ENCODE data around the gene SIVA1.

The SIVA1 gene

GRCh38 chr14:104793703-104793959, 40.7 kb downstream of the SIVA1 start:
- Histone ChIP-seq H3K4me3 (ENCODE audit: low read depth in 1 of 2, low read length in 2 of 2) (peak overlapping the region in 1 of 2 experiments; percentile 87; a peak in 3 of 4 replicates), H3K27me3 (ENCODE audit: insufficient read depth, low read length, poor library complexity) (no peaks in the 10 kb centered on the region), H3K9ac (ENCODE audit: low read depth, low read length) (peak overlapping the region; percentile 95), H3K27ac (ENCODE audit: low read length) (peak overlapping the region; percentile 75; the same call in 1 of the 2 replicates), H2AFZ (ENCODE audit: low read depth, low read length) (no peak overlapping the region), H4K20me1 (ENCODE audit: insufficient read depth, low read length) (peaks cover 62% of the 10 kb centered on the region), H3K79me2 (ENCODE audit: insufficient read depth, low read length) (peaks cover 67% of the 10 kb centered on the region), H3K4me1 (ENCODE audit: insufficient read depth, low read length) (peaks cover 44% of the 10 kb centered on the region), H3K9me3 (ENCODE audit: insufficient read depth, low read length, severe bottlenecking) (no peaks in the 10 kb centered on the region), H3K4me2 (ENCODE audit: insufficient read depth, low read length) (peak overlapping the region; percentile 98), H3K36me3 (ENCODE audit: insufficient read depth, low read length) (peaks cover 54% of the 10 kb centered on the region)
- TF ChIP-seq CTCF (IDR thresholded peaks at IDR 0.05; ENCODE audit: borderline replicate concordance, extremely low read depth, low read length, poor library complexity, severe bottlenecking): no peak
- TF ChIP-seq EZH2 (IDR thresholded peaks at IDR 0.05; ENCODE audit: borderline replicate concordance, low read depth, low read length, severe bottlenecking): no peak
- DNase-seq: no peak
- ATAC-seq (ENCODE audit: insufficient read depth, low read depth): no peak

GRCh38 chr14:104794099-104794498, 41.2 kb downstream of the SIVA1 start:
- peak; percentile 52 for ATAC-seq (ENCODE audit: insufficient read depth, low read depth)
- Histone ChIP-seq H3K27ac (ENCODE audit: low read length) (peak overlapping the region; percentile 75; the same call in 1 of the 2 replicates), H3K79me2 (ENCODE audit: insufficient read depth, low read length) (peaks cover 62% of the 10 kb centered on the region), H3K4me1 (ENCODE audit: insufficient read depth, low read length) (peaks cover 44% of the 10 kb centered on the region), H3K9me3 (ENCODE audit: insufficient read depth, low read length, severe bottlenecking) (no peaks in the 10 kb centered on the region), H3K36me3 (ENCODE audit: insufficient read depth, low read length) (peaks cover 49% of the 10 kb centered on the region), H3K9ac (ENCODE audit: low read depth, low read length) (peak overlapping the region; percentile 95), H4K20me1 (ENCODE audit: insufficient read depth, low read length) (peaks cover 57% of the 10 kb centered on the region), H3K27me3 (ENCODE audit: insufficient read depth, low read length, poor library complexity) (no peaks in the 10 kb centered on the region), H2AFZ (ENCODE audit: low read depth, low read length) (no peak overlapping the region), H3K4me3 (ENCODE audit: low read depth in 1 of 2, low read length in 2 of 2) (peak overlapping the region; percentile 87 to 93; a peak in 3 of 4 replicates), H3K4me2 (ENCODE audit: insufficient read depth, low read length) (peak overlapping the region; percentile 98)
- DNase-seq: peak; percentile 60
- TF ChIP-seq EZH2 (IDR thresholded peaks at IDR 0.05; ENCODE audit: borderline replicate concordance, low read depth, low read length, severe bottlenecking) (no peak), CTCF (IDR thresholded peaks at IDR 0.05; ENCODE audit: borderline replicate concordance, extremely low read depth, low read length, poor library complexity, severe bottlenecking) (no peak)

- H3K27ac ChIP-seq (ENCODE audit: low read length): peak overlapping the region; percentile 75
- peak overlapping the region; percentile 27; the same call in 1 of the 2 replicates for H2AFZ ChIP-seq (ENCODE audit: low read depth, low read length)
- H3K9me3 ChIP-seq (ENCODE audit: insufficient read depth, low read length, severe bottlenecking): no peaks in the 10 kb centered on the region
- TF ChIP-seq EZH2 (IDR thresholded peaks at IDR 0.05; ENCODE audit: borderline replicate concordance, low read depth, low read length, severe bottlenecking): no peak
- TF ChIP-seq CTCF (IDR thresholded peaks at IDR 0.05; ENCODE audit: borderline replicate concordance, extremely low read depth, low read length, poor library complexity, severe bottlenecking): peak; percentile 6
- H3K4me1 ChIP-seq (ENCODE audit: insufficient read depth, low read length): peaks cover 42% of the 10 kb centered on the region
- no peaks in the 10 kb centered on the region for H3K27me3 ChIP-seq (ENCODE audit: insufficient read depth, low read length, poor library complexity)
- peak overlapping the region; percentile 98 for H3K4me2 ChIP-seq (ENCODE audit: insufficient read depth, low read length)
- peaks cover 44% of the 10 kb centered on the region for H3K36me3 ChIP-seq (ENCODE audit: insufficient read depth, low read length)
- ATAC-seq (ENCODE audit: insufficient read depth, low read depth): peak; percentile 15; the same call in 2 of the 3 replicates
- peak overlapping the region; percentile 87 to 93 for H3K4me3 ChIP-seq (ENCODE audit: low read depth in 1 of 2, low read length in 2 of 2)
- no peak for DNase-seq
- H4K20me1 ChIP-seq (ENCODE audit: insufficient read depth, low read length): peaks cover 52% of the 10 kb centered on the region
- H3K9ac ChIP-seq (ENCODE audit: low read depth, low read length): peak overlapping the region; percentile 95
- peaks cover 57% of the 10 kb centered on the region for H3K79me2 ChIP-seq (ENCODE audit: insufficient read depth, low read length)
These were observed 41.7 kb downstream of the SIVA1 start for GRCh38 chr14:104794631-104794992.

Data from DND-41 (cell line).